ENCODE results near the gene FMOD.
"Not testable (repeated sequence)": the region's sequence is repeated elsewhere in the genome, so short reads cannot be mapped to it uniquely, and the experiment has no call there.

FMOD gene

DNA sequence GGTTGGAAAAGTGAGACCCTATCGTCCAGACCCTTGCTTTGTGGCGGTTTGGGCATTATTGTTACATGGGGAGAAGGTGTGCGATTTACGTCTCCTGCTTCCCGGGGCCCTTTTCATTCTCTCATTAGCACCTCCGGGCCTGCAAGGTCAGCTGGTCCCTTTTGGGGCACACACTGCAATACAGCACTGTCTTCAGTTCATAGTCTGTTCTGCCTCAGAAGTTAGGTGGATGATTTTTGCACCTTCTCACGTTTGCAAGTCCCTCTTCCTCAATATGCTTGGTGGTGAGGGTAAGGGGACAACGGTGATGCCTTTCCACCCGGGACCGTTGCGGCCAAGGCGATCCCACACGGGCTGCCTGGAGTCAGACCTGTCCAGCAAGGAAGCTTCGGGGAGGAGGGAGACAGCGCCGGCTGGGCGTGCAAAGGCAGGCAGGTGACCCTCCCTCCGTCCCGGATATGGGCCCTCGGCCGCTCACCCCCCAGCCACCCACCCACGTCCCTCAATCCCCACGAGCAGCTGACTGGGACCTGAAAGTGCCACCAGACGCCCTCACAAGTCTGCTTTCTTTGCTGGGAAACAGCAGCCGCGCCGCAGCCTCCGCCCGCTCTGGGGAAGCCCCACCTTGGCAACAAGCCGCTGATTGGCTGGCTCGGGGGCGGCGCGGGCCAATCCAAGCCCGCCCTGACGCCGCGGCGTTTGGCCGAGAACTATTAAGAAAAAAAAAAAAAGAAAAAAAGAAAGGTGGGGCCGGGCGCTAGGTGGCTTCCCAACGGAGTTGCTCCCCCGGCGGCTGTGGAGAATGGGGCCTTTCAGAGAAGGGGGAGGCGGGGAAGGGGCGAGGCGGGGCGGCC, 23.9 kb downstream of the FMOD start:
- DNase-seq (ENCODE audit: low read depth in 3 of 3, low spot score in 1 of 3), result peak; percentile 83 to 89 (median 86)

DNA sequence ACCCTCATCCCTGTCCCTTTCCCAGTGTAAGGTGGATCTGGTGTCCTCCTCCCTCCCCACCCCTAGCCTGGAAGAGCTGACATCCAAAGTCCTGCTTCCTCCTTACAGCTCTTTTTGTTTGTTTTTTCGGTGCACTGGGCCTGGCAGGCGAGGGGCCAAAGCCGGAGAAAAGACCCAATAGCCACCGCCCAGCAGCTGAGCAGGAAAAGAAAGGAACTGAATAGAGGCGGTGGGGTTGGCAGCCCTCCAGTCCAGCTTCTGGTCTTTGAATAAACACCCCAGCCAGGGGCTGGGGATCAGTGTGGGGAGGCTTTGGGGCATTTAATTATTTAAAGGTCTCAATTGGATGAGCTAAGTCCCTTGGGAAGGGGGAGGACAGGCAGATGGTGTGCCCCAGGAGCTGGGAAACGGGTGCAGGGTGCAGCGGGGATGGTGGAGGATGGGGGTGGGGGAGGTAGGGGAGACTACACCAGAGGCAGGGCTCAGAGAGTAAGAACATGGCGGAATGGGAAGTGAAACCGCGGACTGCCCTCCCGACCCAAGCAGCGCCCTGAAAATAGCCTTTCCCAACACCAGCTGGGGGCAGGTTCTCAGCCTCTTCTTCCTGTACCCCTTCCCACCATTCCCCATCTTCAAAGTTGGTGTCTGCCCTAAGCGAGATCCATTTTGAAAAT, 25.4 kb downstream of the FMOD start:
- no peak for DNase-seq (ENCODE audit: low read depth in 3 of 3, low spot score in 1 of 3)

DNA sequence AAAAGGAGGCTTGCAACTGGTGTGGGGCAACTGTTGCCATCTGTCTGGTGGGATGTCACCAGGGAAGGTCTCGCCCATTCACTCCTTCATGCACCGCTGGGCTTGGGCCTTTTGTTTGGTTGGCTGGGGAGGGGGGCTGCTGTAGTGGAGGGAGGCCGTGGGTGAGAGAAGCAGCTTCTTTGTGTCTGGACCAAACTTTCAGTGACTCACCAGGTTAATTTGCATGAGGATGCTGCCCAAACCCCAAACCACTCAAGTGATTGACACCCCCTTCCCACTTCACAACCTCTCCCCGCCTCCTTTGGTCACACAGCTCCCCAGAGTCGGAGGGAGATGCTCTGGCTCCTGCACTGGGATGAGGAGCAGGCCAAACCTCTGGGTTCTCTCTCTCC, 25.9 kb downstream of the FMOD start:
- DNase-seq (ENCODE audit: low read depth in 3 of 3, low spot score in 1 of 3), result peak in 1 of 3 donors; percentile 13

DNA sequence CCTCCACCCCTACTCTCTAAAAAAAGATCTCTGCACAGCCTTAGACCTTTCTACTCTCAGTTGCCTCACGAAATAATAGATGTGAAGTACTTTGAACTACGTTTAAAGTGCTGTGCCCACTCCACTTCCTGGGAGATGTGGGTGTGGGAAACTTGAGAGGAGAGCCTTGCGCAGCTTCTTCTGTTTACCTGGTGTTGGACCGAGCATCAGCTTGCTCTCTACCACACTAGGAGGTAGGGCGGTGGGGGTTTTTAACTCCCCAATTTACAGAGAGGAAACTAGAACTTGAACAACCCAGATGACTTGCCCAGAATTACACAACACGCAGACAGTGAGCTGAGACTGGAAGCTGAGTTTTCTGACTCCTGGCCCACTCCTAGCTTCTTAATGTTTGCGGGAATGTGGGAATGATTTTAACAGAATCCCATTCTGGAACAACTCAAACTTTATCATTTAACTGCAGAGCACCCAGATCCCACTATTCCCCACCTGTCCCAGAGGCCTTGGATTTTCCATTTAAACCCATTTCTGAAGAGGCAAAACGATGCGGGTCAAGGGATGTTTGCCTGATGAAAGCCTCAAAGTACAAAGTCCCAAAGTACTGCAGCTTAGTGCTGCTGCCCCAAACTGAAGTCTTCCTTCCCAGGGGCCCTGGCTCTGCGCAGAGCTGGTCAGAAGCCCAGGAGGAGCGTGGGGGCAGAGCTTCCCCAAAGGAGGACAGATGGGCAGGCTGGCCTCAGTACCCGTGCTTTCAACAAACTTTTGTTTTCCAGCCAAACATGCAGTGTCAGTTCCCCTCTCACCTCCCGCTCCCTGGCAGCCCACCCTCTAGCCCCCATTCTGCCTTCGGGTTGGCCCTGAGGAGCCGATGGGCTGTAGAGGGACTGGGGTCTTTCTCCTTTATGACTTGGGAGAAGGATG, 26.6 kb downstream of the FMOD start:
- no peak for DNase-seq (ENCODE audit: low read depth in 3 of 3, low spot score in 1 of 3)

DNA sequence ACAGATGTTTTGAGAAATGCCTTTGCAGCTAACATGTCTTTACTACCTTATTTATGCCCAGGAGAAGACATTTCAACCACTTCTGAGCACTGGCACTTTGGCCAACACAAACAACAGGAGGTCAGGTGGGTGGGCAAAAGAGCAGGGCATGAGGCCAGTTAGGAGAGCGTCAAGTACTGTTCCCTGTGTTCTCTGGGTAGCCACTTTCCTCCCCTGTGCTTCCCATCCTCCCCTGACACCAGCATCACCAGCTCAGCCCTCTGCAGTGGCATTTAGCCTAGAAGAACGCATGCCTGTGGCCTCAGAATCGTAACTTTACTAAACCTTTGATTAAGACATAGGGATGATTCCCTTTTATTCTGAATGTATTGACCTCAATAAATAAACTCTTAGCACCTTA, 27.3 kb downstream of the FMOD start:
- no peak for DNase-seq (ENCODE audit: low read depth in 3 of 3, low spot score in 1 of 3)

DNA sequence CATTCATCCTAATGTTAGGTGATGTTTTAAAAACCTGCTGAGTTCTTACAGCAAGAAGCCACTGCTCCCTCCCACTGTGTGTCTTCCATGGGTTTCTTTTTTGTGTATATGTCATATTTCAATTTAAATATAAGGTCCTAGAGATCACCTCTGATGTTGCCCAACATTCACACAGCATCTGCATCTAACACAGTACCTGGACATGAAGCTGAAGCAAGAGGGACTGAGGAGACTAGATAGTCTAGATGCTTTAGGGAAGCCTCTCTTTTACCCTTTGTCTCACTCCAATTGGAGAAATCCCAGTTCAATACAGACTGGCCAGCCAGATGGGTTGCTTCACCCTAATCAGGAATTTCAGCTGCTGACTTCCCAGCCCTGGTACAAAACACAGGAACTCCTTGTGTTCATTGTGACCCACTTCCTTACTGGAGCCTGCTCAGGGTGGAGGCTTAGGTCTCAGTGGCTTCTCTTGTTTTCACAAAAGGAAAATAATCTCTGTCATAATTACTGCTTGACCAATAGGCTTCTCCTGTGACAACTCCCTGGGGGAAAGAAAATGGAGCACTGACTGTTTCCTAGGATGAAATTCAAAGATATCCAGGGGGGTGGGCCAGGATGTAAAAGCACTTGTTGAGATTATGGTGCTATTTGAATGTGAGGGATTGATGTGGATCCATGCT, 28.3 kb downstream of the FMOD start:
- no peak for DNase-seq (ENCODE audit: low read depth in 3 of 3, low spot score in 1 of 3)

DNA sequence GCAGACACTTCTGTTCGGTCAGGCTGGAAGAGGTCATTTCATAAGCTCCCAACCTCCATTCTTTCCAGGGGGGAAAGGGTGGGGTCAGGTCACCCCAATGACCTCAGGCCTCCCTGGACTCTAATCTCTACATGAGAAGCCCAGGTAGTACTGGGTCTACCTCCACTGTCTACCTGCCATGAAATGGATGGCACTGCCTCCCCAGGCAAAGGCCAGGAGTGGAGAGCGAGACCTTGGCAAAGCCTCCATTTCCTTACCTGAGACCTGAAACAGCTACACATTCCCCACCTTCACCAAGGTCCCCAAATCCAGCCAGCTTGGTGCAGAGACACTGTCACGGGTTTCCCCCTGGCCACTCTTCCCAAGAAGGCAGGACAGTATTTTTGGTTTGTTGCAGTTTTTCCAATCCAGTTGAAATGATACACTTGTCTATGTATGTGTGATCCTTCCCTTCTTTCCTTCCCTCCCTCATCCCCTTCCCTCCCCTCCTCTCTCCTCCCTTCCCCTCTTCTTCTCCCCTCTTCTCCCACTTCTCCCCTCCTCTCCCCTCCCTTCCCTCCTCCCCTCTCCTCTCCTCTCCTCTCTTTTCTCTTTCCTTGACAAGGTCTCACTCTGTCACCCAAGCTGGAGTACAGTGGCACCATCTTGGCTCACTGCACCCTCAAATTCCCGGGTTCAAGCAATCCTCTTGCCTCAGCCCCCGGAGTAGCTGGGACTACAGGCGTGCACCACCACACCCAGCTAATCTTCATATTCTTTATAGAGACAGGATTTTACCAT, 29.5 kb downstream of the FMOD start:
- DNase-seq (ENCODE audit: low read depth in 3 of 3, low spot score in 1 of 3), result no peak

DNA sequence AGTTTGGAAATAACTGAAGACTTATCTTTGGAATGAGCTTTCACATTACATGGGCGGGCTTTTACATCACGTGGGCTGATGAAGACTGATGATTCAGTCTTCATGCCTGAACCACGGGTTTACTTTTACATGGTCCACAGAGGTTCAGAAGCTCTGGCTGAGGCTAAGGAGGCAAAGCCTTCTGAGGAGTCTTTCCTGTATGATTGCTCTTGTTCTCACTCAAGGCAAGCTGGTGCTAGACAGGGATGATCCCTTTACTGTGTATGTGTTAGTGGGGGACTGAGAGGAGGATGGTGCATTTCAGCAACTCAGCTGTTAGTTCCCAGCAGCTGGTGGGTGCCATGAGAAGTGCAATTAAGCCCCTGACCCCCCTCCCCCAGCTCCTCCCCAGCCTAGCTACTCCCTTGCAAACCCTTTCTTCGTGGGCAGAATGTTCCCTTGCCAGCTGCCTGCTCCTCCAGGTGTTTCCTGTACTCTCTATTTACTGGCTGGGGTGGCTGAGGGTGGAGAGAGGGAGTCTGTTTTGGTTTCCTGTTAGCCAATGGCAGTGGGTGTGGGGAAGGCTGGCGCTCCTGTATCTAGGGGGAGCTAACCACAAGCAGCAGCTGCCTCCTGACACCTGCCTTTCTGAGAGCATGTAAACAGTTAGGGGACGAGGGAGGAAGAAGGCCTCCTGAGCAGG, 30.2 kb downstream of the FMOD start:
- peak in 1 of 3 donors; percentile 49 for DNase-seq (ENCODE audit: low read depth in 3 of 3, low spot score in 1 of 3)

DNA sequence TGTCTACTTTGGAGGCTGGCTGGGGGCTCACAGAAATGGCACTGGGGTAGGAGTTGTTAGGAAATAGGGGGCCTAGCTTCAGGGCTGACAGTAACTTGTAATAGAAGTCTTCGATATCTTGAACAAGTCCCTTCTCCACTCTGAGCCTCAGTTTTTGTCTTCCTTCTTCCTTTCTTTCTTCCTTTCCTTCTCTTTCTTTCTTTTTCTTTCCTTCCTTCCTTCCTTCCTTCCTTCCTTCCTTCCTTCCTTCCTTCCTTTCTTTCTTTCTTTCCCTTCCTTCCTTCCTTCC, 32.7 kb downstream of the FMOD start:
- DNase-seq (ENCODE audit: low read depth in 3 of 3, low spot score in 1 of 3), result no peak

DNA sequence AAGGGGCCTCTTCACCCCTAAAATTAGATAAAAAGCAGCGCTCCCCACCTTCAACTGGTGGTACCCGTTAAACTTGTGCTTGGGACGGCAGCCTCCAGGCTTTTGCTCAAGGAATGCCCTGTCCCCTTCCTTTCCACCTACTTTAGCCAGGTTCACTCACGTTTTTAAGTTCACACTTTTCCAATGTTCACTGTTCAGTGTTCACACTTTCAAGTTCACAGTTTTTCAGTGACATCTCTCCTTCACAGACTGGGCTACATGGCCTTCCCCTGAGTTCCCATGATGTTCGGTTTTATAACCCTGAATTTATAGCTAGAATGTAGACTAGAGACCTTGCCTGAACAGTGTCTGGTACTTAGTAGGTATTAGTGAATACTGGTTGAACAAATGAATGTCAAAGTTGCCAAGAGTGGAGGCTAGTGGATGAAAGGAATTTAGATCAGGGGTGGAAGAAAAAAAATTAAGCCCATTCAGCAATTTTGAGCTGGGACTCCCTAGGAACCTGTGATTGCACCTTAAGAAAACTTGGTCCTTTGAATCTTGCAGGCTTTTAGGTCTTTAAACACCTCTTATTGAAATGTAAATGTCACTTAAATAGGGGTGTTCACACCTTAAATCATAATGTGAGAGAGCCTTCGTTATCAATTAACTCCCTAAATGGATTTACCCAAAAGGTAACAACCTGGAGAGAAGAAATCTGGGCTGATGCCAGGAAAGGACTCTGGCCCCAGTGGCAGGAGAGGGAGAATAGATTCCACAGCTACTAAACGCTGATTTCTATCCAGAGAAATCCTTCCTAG, 33.3 kb downstream of the FMOD start:
- DNase-seq (ENCODE audit: low read depth in 3 of 3, low spot score in 1 of 3), result no peak

DNA sequence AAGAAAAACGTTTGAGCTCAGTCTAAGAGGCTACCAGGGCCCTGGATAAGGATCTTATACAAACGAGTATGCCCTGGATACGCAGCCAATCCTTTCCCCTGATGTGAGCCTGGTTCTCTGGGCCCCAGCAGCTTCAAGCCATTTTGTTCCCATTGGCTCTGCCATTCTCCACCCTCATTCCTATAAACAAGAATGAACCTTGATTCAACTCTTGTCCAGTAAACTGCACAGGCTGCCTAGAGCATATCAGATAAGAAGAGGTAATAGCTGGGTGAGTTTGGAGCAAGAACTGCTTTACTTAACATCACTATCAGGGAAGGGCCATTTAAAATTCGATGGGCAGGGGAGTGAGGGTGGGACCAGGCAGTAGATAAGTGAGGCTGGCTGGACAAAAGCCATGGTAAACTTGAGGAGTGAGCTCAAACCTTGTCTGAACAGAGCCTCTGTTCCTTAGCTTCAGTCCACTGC, 34.3 kb downstream of the FMOD start:
- DNase-seq (ENCODE audit: low read depth in 3 of 3, low spot score in 1 of 3), result no peak

DNA sequence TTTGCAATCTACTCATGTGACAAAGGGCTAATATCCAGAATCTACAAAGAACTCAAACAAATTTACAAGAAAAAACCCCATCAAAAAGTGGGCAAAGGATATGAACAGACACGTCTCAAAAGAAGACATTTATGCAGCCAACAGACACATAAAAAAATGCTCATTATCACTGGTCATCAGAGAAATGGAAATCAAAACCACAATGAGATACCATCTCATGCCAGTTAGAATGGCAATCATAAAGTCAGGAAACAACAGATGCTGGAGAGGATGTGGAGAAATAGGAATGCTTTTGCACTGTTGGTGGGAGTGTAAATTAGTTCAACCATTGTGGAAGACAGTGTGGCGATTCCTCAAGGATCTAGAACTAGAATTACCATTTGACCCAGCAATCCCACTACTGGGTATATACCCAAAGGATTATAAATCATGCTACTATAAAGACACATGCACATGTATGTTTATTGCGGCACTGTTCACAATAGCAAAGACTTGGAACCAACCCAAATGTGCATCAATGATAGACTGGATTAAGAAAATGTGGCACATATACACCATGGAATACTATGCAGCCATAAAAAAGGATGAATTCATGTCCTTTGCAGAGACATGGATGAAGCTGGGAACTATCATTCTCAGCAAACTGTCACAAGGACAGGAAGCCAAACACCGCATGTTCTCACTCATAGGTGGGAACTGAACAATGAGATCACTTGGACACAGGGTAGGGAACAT, 36.7 kb downstream of the FMOD start:
- not testable (repeated sequence) for DNase-seq (ENCODE audit: low read depth in 3 of 3, low spot score in 1 of 3)

DNA sequence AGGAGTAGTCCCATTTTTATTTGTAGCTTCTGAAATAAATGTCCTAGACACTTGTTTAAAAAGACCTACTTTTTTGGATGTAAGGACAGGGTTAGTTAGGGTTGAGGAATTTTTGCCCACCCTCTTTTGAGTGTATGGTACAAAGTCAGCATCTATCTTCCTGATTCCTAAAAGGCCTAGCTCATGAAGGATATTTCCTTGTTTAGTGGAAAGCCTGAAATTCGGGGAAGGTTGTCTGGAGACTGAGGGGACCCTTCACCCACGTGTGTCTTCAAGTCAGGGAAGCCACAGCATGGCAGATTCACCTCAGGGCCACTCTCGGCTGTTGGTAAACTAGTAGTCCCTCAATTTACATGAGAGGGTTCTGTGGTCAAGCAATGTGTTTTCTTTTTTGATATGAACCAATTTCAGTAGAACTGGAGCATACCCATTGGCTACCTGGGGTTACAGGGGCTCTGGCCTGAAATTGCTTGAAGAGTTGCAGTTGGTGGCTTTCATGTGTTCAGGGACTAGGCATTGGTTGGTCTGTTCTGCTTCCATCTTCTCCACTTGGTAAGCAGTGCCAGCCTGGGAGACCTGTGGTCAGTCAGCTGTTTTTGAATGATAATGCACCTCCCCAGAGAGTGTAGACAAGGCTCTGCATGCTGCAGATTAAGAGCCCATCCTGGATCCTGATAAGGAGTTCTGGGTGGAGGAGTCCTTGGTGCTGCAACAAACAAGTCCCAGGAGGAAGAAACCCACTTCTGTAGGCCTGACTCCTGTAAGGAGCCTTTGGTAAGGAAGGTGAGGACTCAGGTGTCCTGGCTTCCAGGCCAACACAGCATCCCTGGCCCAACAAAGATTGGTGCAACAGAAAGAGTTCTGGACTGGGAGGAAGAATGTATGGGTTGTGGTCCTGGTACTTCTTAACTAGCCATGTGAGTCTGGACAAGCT, 39.3 kb downstream of the FMOD start:
- no peak for DNase-seq (ENCODE audit: low read depth in 3 of 3, low spot score in 1 of 3)

DNA sequence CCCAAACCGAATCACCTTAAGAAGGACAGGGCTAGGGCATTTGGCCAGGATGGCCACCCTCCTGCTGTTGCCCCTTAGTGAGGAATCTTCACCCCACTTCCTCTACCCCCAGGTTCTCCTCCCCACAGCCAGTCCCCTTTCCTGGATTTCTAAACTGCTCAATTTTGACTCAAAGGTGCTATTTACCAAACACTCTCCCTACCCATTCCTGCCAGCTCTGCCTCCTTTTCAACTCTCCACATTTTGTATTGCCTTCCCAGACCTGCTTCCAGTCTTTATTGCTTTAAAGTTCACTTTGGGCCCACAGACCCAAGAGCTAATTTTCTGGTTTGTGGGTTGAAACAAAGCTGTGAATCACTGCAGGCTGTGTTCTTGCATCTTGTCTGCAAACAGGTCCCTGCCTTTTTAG, 42.0 kb downstream of the FMOD start:
- peak in 1 of 3 donors; percentile 39 for DNase-seq (ENCODE audit: low read depth in 3 of 3, low spot score in 1 of 3)

DNA sequence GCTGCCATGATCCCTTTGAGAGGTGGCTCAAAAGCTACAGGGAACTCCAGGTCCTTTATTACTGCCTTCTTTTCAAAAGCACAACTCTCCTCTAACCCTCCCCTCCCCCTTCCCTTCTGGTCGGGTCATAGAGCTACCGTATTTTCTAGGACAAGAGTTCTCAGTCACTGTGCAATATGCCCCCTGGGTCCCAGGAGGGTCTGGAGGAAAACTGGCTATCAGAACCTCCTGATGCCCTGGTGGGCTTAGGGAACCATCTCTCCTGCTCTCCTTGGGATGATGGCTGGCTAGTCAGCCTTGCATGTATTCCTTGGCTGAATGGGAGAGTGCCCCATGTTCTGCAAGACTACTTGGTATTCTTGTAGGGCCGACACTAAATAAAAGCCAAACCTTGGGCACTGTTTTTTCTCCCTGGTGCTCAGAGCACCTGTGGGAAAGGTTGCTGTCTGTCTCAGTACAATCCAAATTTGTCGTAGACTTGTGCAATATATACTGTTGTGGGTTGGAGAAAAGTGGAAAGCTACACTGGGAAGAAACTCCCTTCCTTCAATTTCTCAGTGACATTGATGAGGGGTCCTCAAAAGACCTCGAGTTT, 42.5 kb downstream of the FMOD start:
- DNase-seq (ENCODE audit: low read depth in 3 of 3, low spot score in 1 of 3), result no peak

DNA sequence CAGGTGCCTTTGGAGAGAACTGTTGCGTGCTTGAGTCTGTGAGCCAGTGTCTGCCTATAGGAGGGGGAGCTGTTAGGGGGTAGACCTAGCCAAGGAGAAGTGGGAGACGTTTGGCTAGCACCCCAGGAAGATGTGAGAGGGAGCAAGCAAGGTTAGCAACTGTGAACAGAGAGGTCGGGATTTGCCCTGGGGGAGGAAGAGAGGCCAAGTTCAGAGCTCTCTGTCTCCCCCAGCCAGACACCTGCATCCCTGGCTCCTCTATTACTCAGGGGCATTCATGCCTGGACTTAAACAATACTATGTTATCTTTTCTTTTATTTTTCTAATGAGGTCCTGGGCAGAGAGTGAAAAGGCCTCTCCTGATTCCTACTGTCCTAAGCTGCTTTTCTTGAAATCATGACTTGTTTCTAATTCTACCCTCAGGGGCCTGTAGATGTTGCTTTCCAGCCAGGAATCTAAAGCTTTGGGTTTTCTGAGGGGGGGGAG, 43.2 kb downstream of the FMOD start:
- DNase-seq (ENCODE audit: low read depth in 3 of 3, low spot score in 1 of 3), result no peak
